Activated naive CD8-positive, alpha-beta T cell treated with anti-CD3 and anti-CD28 coated beads, Interleukin-2, amount 50 U/mL, for 16 hours (primary cell): ENCODE results near the gene CPNE6.
"Not testable (repeated sequence)": the region's sequence is repeated elsewhere in the genome, so short reads cannot be mapped to it uniquely, and the experiment has no call there.

Source experiments
- DNase-seq: peaks from one replicate; pipeline ENCODE4 v3.0.0-alpha.2; 2020; ENCODE audit warnings: low read depth, low spot score

The CPNE6 gene

DNA sequence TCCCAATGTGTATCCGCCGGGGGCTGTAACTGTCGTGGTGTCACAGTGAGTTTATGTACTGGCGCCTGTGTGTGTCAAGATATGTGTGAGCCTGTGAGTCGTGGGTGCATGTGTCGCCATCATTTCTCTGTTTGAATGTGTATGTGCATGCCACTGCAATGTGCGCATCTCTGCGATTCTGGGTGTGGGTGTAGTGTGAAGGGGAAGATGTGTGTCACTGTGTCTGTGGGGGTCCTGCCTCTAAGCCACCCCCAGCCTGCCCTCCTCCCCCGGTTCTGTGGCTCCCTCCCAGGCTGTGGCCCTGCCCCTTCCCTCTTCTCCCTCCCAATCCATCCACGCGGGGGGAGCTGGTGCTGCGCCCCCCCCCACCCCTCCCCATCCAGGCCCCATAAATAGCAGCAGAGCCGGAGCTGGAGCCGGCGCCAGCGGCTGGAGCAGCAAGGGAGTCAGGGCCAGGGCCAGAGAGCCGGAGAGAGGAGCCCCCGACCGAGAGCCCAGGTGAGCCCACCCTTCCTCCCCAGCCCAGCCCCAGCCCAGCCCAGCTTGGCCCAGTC lies at the start of gene CPNE6:
Gene CPNE6 (plus strand): TSS at position 419 of the 554 bp plus-strand sequence. CDS start 1,375 bp downstream, outside the sequence.
- no peak for DNase-seq

DNA sequence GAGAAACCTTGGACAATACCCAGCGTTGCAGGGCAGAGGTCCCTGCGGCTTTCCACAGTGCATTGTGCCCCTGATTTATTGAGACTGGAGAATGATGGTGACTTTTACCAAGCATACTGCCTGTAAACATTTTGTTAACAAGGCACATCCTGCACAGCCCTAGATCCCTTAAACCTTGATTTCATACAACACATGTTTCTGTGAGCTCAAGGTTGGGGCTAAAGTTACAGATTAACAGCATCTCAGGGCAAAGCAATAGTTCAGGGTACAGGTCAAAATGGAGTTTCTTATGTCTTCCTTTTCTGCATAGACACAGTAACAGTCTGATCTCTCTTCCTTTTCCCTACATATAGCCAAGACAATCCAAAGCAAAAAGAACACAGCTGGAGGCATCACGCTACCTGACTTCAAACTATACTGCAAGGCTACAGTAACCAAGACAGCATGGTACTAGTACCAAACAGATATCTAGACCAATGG lies 46.4 kb upstream of the CPNE6 start:
- DNase-seq, result not testable (repeated sequence)

DNA sequence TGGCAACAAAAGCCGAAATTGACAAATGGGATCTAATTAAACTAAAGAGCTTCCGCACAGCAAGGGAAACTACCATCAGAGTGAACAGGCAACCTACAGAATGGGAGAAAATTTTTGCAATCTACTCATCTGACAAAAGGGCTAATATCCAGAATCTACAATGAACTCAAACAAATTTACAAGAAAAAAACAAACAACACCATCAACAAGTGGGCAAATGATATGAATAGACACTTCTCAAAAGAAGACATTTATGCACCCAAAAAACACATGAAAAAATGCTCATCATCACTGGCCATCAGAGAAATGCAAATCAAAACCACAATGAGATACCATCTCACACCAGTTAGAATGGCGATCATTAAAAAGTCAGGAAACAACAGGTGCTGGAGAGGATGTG lies 41.7 kb upstream of the CPNE6 start:
- DNase-seq, result not testable (repeated sequence)

DNA sequence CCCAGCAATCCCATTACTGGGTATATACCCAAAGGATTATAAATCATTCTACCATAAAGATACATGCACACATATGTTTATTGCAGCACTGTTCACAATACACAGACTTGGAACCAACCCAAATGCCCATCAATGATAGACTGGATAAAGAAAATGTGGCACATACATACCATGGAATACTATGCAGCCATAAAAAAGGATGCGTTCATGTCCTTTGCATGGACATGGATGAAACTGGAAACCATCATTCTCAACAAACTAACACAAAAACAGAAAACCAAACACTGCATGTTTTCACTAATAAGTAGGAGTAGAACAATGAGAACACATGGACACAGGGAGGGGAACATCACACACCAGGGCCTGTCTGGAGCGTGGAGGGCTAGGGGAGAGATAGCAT lies 40.0 kb upstream of the CPNE6 start:
- DNase-seq, result not testable (repeated sequence)

DNA sequence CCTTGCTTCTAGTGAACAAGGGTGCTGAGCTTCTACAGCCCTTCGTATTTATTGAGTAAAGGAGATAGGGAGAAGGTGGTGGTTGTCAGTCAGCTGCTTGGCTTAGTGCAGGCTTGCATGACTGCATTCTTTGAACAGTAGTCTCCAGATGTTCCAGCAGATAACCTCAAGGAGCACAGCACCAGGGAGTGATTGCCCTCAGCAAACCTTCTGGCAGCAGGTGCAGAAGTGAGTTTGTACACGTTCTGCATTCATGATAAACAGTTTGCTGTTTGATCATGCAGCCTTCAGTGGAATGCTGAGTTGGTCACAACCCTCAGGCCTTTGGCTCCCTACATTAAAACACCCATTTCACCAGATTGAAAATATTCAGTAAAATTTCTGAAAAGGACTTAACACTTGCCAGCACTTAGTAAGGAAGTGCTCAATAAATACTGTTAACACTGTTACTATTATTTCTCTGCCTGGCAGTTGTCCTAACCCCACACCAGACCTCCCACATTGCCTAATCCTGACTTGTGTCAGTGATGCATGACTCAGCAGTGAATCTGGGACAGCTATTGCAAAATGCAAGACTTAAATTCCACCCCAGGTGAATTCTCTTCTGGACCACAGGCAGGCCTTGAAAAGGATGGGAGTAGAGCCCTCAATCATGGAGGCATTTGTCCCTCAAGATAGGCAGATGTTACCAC lies 38.5 kb upstream of the CPNE6 start:
- DNase-seq, result no peak

DNA sequence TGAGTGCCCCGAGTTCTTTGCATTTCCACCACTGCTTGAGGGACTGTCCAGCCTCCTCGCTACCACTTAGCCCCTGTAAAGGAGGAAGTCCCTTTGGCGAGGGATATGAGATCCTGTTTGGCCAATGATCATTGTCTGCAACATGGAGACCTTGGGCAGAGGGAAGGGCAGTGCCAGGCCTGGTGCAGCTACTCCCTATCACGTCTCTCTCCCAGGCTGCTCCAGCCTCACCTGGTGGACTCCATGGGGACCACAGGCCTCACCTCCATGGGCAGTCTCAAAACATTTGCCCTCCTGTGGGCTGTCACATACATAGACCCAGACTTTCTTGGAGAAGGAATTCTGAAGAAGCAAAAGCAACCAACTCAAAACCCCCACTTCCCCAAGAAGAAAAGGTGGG lies 35.6 kb upstream of the CPNE6 start:
- DNase-seq, result not testable (repeated sequence)

DNA sequence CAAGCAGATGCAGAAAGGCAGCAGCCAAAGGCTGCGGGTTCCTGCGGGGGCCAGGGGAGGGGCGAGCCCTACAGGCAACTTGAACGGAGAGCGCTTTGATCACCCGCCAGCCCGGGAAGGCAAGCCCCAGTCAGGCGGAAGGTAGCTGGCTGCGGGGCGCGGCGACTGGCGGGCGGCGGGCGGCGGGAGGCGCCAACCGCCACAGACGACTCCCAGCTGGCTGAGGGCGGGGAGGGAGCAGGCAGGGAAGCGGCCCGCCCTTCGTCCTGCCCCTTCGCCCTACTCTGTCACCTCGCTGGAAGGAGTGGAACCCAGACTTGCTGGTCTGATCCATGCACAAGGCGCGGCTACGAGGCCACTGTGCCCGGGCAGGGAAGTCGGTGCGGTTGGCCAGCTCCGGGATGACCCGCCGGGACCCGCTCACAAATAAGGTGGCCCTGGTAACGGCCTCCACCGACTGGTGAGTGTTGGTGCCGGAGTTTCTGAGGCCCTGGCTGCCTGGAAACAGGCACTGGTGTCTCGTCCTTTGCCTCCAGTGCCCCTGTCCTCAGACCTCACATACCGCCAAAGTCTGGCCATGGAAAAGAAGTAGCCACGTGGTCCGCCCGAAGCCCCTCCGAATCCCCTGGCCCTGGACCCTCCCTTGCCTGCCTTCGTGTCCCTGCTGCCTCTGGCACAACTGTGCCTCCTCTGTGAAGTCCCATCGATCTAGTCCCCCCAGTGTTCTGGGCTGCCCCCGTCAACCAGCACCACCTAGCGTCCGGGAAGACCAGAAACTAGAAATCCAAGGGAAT lies 35.0 kb upstream of the CPNE6 start:
- no peak for DNase-seq

DNA sequence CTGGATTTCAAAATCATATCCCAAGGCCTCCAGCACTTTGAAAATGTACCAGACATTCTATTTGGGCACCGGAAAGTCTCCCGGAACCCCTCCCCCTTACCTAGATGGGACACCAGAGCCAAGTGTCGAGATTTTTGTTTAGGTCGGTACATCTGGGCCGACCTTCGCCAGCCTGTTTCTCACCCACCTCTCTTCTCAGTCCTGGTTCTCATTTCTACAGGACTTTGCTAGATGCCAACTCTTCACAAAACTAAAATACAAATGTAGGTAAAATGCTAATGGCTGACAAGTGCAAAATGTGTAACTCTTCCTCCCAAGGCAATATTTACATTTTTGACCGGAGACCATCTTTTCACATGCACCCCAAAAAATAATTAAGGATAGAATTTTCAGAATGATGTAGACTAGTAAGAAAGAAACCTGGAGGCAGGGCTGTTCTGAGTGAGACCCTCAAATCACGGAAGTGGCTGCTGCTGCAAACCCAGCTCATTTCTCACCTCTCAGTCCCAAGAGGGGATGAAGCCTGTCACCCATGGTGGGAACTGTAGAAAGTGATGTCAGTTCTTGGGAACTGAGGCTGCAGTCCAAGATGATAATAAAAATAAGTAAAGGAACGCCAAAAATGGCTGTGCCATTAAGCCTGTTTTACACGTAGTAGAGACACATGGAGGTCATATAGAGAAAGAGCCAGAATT lies 34.3 kb upstream of the CPNE6 start:
- not testable (repeated sequence) for DNase-seq

DNA sequence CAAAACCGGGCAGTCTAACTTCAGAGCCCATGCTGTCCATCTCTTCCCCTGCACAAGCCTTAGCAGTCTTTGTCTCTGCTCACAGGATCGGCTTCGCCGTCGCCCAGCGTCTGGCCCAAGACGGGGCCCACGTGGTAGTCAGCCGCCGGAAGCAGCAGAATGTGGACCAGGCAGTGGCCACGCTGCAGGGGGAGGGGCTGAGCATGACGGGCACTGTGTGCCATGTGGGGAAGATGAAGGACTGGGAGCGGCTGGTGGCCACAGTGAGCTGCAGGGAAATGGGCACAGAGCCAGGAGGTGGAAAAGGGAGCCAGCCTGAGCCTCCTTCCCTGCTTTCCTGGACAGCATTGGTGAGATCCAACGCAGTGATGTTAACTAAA lies 33.7 kb upstream of the CPNE6 start:
- DNase-seq, result no peak

DNA sequence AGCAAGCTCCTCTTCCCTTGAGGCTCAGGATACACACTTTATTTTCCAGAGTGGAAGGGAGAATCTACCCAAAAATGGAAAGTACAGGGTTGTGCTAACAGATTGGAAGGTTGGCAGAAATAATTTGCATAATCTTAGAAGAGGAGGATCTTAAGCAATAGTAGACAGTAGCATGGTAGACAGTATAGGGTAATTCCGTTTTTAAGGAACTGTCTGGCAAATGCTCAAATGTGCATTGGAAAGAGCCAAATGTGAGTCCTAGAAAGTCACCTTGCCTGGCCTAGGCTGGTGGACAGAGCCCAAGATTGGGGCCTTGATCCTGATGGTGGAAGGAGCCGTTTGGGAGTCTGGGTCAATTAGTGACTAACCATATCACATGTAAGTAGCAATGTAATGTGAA lies 32.7 kb upstream of the CPNE6 start:
- DNase-seq, result no peak

DNA sequence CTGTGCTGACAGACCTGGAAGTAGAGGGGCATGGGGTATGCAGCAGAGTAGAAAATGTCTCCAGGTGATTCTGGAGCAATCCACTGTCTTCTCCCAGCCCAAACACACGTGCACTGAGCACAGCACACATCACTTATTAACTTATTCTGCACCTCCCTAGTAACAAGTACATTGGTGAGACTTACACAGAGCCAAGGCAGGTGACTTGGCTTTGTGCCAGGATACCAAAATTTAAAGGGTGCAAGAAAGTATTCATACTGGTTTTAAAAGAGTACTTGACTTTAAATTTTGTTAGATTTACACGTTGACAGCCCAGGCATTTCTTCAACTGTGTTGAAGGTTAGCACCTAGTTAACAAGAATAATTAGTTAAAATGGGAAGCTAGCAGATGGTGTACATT lies 30.7 kb upstream of the CPNE6 start:
- no peak for DNase-seq

DNA sequence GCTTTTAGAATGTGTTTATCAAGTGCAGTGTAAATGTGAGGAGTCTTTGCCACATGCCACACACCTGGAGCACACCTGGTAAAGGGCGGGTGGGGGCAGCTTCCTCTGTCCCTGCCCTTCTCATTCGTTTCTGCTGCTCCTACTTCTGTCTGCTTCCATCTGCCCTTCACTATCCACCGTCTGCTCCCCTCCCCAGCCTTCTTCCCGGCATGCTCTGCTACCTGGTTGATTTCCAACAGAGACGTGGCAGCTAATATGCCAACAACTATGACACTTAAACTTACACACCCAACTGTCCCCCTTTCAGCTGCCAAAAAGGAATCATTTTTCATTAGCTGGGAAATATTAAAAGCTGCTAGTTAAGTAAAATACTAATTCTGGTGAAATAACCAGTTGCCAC lies 28.6 kb upstream of the CPNE6 start:
- no peak for DNase-seq

DNA sequence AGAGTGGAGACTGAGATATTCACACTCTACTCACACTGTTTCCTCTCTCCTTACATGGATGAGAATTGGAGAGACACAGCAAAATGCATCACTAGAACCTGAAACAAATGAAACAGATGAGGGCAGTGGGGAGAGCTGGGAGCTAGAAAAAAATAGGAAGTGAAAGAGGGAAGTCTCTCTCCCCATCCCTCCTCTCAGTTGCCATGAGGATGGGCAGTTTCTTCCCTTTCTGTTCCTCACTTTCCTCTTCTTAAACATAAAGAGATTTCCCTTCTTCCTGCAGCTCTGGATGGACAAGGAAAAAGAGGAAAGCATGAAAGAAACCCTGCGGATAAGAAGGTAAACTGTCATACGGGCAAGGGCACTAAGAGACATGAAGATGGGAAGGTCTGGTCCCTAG lies 22.4 kb upstream of the CPNE6 start:
- not testable (repeated sequence) for DNase-seq

DNA sequence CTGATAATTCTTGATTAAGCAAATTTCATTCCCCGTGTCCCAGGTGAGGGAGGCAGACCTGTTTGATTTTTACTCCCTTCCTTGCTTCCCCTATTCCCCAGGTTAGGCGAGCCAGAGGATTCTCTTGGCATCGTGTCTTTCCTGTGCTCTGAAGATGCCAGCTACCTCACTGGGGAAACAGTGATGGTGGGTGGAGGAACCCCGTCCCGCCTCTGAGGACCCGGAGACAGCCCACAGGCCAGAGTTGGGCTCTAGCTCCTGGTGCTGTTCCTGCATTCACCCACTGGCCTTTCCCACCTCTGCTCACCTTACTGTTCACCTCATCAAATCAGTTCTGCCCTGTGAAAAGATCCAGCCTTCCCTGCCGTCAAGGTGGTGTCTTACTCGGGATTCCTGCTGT lies 20.6 kb upstream of the CPNE6 start:
- not testable (repeated sequence) for DNase-seq

DNA sequence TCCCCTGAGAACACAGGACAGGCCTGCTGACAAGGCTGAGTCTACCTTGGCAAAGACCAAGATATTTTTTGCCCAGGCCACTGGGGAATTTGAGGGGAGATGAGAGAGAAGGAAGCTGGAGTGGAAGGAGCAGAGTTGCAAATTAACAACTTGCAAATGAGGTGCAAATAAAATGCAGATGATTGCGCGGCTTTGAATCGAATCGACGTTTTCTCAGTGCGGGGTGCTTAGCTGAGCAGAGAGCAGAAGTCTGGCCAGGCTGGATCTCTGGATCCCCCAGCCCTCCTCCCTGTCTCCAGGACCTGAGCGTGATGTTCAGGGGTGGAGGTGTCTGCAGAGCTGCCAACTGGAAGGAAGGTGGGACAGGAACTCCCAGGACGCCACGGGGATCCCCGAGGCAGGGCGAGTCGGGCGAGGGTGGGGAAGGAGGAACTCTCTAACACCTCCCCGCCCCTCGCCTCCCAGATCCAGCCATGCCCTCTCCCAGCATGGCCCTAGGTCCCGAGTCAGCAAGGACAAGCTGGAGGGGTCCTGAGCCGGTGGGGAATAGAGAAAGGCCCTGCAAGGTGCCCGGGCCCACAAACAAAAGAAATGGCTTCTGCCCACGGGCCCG lies 20.1 kb upstream of the CPNE6 start:
- no peak for DNase-seq

DNA sequence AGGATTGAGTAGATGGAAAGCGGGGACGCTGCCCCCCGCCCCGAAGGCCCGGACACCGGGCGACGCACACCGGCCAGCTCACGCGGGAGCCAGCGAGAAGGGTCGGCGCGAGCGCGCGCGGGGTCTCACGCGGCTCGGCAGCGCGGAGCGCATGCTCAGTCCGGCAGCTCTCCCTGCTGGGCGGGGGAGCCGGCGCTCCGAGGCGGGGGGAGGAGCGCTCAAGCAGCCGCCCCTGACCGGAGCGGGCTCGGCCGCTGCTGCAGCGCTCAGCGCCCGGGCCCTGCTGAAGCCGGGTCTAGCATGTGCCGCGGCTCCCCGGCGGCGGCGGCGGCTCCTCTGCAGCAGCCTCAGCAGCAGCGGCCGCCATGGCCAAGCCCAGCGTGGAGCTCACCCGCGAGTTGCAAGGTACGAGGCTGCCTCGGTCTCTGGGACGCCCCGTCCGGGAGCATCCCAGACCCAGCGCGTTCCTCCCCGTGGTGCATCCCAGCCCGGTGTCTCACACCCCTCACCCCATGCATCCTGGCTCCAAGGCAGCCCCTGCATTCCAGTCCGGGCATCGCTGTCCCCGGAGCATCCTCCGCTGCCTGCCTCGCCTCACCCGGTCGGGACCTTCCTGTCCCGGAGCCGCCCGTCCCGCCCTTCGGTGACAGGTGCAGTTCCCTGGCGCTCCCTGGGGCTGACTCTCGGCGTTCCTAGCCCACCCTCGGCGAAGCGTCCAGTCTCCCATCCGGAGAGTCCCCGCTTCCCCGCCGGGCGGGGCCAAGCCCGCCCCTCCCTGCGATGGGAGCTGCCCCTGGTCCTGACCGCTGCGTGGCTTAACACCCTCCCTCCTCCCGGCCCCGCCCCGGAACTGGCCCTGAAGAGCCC lies 19.3 kb upstream of the CPNE6 start, which contains the start of gene CARMIL3:
Gene CARMIL3 (plus strand): TSS at position 221 of the 867 bp plus-strand sequence. CDS start 145 bp downstream, at position 366.
- DNase-seq, result no peak

DNA sequence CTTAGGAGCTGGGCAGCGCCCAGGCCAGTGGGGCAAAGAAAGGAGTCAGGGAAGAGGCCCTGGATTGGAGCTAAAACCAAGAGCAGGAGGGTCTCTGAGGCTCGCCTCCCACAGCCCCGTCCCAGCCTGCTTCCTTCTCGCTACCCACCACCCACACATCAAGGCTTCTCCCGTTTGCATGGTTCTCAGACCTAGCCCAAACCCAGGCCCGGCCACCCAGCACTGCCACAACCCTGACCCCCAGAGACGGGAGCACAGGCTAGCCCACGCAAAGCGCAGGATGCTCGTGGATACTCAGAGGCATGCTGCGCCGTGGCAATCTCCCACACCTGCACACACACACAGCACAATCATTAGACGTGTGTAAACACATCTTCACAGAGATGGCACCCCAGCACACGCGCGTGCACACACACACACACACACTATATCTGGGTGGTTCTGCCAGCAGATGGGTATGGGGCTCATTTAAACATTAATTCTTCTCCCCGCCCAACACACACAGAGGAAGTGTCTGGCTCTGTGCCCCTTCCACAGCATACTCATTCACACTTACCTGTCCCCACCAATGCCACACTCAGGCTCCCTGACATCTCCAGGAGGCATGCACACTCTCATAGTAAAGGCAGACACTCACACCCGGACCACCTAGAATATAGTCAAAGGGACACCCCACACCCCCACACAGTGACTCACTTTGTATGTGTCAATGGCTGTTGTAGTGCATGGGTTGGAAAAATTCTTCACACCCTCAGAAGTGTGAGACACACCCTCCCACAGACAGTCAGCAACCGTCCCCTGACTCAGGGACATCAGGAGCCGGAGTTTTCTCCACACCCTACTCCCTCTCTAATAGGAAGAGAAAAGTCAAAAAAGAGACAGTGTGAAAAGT lies 18.5 kb upstream of the CPNE6 start:
- DNase-seq, result peak; percentile 64

DNA sequence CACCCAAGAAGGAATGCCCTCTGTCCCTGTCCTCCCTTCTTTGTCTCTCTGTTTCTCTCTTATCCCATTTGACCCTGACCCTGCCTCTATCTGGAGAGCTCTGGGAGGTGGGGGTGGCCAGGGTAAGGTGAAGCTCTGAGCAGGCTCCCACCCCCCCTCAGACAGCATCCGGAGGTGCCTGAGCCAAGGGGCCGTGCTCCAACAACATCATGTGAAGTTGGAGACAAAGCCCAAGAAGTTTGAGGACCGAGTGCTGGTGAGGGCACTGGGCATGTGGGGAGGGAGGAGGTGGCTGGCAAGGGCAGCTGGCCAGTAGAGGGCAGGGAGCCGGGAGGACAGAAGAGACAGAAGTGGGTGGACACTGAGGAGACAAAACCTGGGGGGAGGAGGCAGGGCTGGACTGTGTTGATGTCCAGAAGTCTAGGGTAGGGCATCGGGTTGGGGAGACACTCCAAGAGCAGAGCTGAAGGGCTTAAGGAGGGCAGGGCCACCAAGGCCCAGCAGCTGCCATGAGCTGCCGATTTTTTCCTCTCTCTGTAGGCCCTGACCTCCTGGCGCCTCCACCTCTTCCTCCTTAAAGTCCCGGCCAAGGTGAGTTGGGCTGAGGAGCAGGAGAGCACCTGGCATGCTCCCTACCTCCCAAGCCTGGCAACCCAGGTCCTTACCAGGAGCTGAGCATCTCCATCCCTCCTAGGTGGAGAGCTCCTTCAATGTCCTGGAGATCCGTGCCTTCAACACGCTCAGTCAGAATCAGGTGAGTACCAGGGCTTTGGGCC lies 17.6 kb upstream of the CPNE6 start:
- DNase-seq, result no peak

DNA sequence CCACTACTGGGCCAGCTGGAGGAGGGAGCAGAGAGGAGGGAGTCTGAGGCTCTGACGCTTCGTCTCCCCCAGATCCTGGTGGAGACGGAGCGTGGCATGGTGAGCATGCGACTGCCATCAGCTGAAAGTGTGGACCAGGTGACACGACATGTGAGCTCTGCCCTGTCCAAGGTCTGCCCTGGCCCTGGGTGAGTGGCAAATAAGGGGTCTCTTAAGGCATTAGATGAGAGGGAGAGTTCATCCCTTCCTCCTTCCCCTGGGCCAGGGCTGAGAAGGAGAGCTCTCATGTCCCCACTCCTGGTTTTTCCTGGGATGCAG lies 17.1 kb upstream of the CPNE6 start:
- no peak for DNase-seq
